Measurements from ENCODE around the gene BMP6.

DNA sequence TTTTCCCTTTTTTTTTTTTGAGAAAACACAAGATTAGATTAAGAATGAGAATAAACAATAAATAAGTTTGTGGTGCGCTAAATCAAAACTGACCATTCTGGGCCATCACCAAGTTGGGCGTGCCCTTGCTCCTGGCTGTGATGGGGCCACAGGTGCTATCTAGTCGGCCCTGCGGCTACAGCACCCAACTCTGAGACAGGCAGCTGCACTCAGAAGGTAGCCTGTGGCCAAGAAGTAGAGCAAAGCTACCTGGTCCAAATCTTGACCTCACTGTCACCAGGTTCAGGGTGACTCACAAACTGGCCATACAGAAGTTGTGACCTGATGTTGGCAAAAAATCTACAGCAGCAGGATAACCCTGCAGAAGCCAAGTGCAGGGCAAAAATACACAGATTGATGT, 181.3 kb downstream of the BMP6 start:
- TF ChIP-seq EP300 (IDR thresholded peaks at IDR 0.05) (no peak), POLR2A (IDR thresholded peaks at IDR 0.05) (no peak)
